CD14-positive monocyte (primary cell): ENCODE data around the gene MEX3C. TPM values are rescaled to one million over a fixed set of nuclear protein-coding genes. Genes with fewer than 3 reads are reported as not detected.

ENCODE experiments used
- DNase-seq, 3 donors: peaks; one replicate each; pipeline ENCODE4 v3.0.0-alpha.2; 2011 to 2022
- H2AFZ ChIP-seq: 2 replicates; pipeline ENCODE4 v1.6.0; 2012; ENCODE audit warnings: mild to moderate bottlenecking, low read depth, low read length, inconsistent platforms; ENCODE audit not compliant: insufficient read depth, poor library complexity, severe bottlenecking
- H3K27ac ChIP-seq, 2 donors: 1 replicate in 1 of 2; 2 replicates in 1 of 2; pipeline ENCODE4 v1.5.1; 2012 to 2013; ENCODE audit warnings: low read length in 2 of 2, control low read depth in 1 of 2, inconsistent platforms in 1 of 2, low read depth in 1 of 2, mild to moderate bottlenecking in 1 of 2
- H3K27me3 ChIP-seq, 2 donors: one replicate each; pipeline versions ENCODE4 v1.6.0 to v1.6.1; 2011 to 2013; ENCODE audit warnings: low read length in 2 of 2; ENCODE audit not compliant: control insufficient read depth in 2 of 2, insufficient read depth in 2 of 2
- H3K36me3 ChIP-seq, 2 donors: replicated peaks in 1 of 2; 1 replicate in 1 of 2; 2 replicates in 1 of 2; pipeline versions ENCODE4 v1.5.1 to v1.6.1; 2012 to 2013; ENCODE audit warnings: low read length in 2 of 2, control low read depth in 1 of 2, inconsistent platforms in 1 of 2, mild to moderate bottlenecking in 1 of 2; ENCODE audit not compliant: insufficient read depth in 2 of 2, control insufficient read depth in 1 of 2
- H3K4me1 ChIP-seq, 2 donors: 1 replicate in 1 of 2; 2 replicates in 1 of 2; pipeline versions ENCODE4 v1.5.1 to v1.6.1; 2012 to 2013; ENCODE audit warnings: low read length in 2 of 2, control low read depth in 1 of 2, inconsistent platforms in 1 of 2, mild to moderate bottlenecking in 1 of 2, moderate library complexity in 1 of 2; ENCODE audit not compliant: insufficient read depth in 2 of 2, control insufficient read depth in 1 of 2
- H3K4me2 ChIP-seq: replicated peaks from 2 replicates; pipeline ENCODE3; 2012; ENCODE audit warnings: low read length, moderate library complexity, mild to moderate bottlenecking; ENCODE audit not compliant: poor library complexity, severe bottlenecking; ENCODE audit errors: extremely low read depth
- H3K4me3 ChIP-seq, 3 experiments: fragments of 200-600 bp in 1 of 3; sonication (generic) in 1 of 3; replicated peaks in 1 of 3; 1 replicate in 2 of 3; 2 replicates in 1 of 3; pipeline ENCODE4 v1.5.1; 2011 to 2013; ENCODE audit warnings: low read length in 3 of 3, mild to moderate bottlenecking in 3 of 3, control low read depth in 2 of 3, low read depth in 2 of 3, inconsistent platforms in 1 of 3, moderate library complexity in 1 of 3
- H3K79me2 ChIP-seq: 2 replicates; pipeline ENCODE4 v1.6.0; 2012; ENCODE audit warnings: mild to moderate bottlenecking, control low read depth, inconsistent platforms, low read length, moderate library complexity; ENCODE audit not compliant: insufficient read depth
- H3K9ac ChIP-seq: 2 replicates; pipeline ENCODE4 v1.6.0; 2017; ENCODE audit warnings: low read length, mild to moderate bottlenecking; ENCODE audit not compliant: insufficient read depth, poor library complexity, severe bottlenecking
- H3K9me3 ChIP-seq, 2 donors: replicated peaks in 1 of 2; 1 replicate in 1 of 2; 2 replicates in 1 of 2; pipeline versions ENCODE4 v1.5.1 to v1.6.1; 2012 to 2013; ENCODE audit warnings: low read length in 2 of 2, control low read depth in 1 of 2; ENCODE audit not compliant: control insufficient read depth in 1 of 2, insufficient read depth in 1 of 2
- H4K20me1 ChIP-seq: 2 replicates; pipeline ENCODE4 v1.6.0; 2012; ENCODE audit warnings: mild to moderate bottlenecking, low read length, control low read depth, moderate library complexity; ENCODE audit not compliant: insufficient read depth
- H3K27ac Mint-ChIP-seq, 7 donors: one replicate each; pipeline ENCODE4 v1.8.0; 2020; ENCODE audit warnings: mild to moderate bottlenecking in 7 of 7, mixed read lengths in 7 of 7, moderate library complexity in 6 of 7, inconsistent platforms in 2 of 7
- H3K27me3 Mint-ChIP-seq, 3 donors: one replicate each; pipeline ENCODE4 v1.8.0; 2021 to 2022; ENCODE audit warnings: low read depth in 3 of 3, mild to moderate bottlenecking in 3 of 3, mixed read lengths in 3 of 3, moderate library complexity in 3 of 3, inconsistent platforms in 1 of 3
- H3K36me3 Mint-ChIP-seq, 2 donors: one replicate each; pipeline ENCODE4 v1.8.0; 2020; ENCODE audit warnings: mixed read lengths in 2 of 2, inconsistent platforms in 1 of 2, mild to moderate bottlenecking in 1 of 2
- H3K4me1 Mint-ChIP-seq: one replicate; pipeline ENCODE4 v1.8.0; 2020; ENCODE audit warnings: mild to moderate bottlenecking, mixed read lengths
- H3K4me3 Mint-ChIP-seq, 2 donors: one replicate each; pipeline ENCODE4 v1.8.0; 2020; ENCODE audit warnings: mild to moderate bottlenecking in 2 of 2, mixed read lengths in 2 of 2, moderate library complexity in 1 of 2
- H3K9me3 Mint-ChIP-seq, 7 donors: one replicate each; pipeline ENCODE4 v1.8.0; 2020 to 2022; ENCODE audit warnings: mixed read lengths in 7 of 7, mild to moderate bottlenecking in 6 of 7, moderate library complexity in 6 of 7, inconsistent platforms in 2 of 7
- WGBS: methylation state at CpG from one replicate; pipeline ENCODE4 v1.1.5; 2013; ENCODE audit warnings: missing lambda C conversion rate; ENCODE audit not compliant: insufficient coverage; 5-methylcytosine and 5-hydroxymethylcytosine counted together
- intact Hi-C, 2 donors: fragments of 100-400 bp; cut with micrococcal nuclease; formaldehyde crosslinking; loops; one replicate each; pipeline versions ENCODE4 v1.15.0 to v1.15.1; 2023
- polyA plus RNA-seq, 3 donors: library from polyadenylated mRNA; depleted of rRNA in 1 of 3; unstranded in 2 of 3; stranded (reverse) in 1 of 3; fragments of 300-500 nt in 2 of 3; fragments of >200 nt in 1 of 3; fragmentation: Illumina TruSeq in 2 of 3; gene quantifications; 1 replicate in 2 of 3; 2 replicates in 1 of 3; pipeline ENCODE4 v1.2.3, GENCODE V29; 2012 to 2021
- TF ChIP-seq, protein P1 (sequence below): fragments of 200-600 bp; IDR thresholded peaks from one replicate; pipeline ENCODE4 v1.8.0; 2022; ENCODE audit warnings: antibody characterized with exemption, mild to moderate bottlenecking

MEX3C gene
- polyA plus RNA-seq, 3 donors: 2.3 to 41.3 (median 5.2) TPM

- no peak overlapping the region for H3K4me3 ChIP-seq
- H3K9ac ChIP-seq: no peak overlapping the region
- H3K79me2 ChIP-seq: peaks cover 96% of the 10 kb centered on the region
- H3K36me3 ChIP-seq: no peaks in the 10 kb centered on the region
- no peak overlapping the region for H3K27ac Mint-ChIP-seq
- intact Hi-C loops: loop anchor here in 1 of 2 donors (10.0 kb wide), 1 partner anchor 227 kb away; the partner anchor contains the start of gene ELAC1
- peaks cover 16% of the 10 kb centered on the region in 2 donors for H3K4me1 ChIP-seq
- no peak overlapping the region for H3K4me3 Mint-ChIP-seq
- no peaks in the 10 kb centered on the region for H3K9me3 ChIP-seq
- WGBS: no CpG with 5 or more reads among the region's 2 CpGs
- H2AFZ ChIP-seq: no peak overlapping the region
- TF ChIP-seq, protein P1, sequence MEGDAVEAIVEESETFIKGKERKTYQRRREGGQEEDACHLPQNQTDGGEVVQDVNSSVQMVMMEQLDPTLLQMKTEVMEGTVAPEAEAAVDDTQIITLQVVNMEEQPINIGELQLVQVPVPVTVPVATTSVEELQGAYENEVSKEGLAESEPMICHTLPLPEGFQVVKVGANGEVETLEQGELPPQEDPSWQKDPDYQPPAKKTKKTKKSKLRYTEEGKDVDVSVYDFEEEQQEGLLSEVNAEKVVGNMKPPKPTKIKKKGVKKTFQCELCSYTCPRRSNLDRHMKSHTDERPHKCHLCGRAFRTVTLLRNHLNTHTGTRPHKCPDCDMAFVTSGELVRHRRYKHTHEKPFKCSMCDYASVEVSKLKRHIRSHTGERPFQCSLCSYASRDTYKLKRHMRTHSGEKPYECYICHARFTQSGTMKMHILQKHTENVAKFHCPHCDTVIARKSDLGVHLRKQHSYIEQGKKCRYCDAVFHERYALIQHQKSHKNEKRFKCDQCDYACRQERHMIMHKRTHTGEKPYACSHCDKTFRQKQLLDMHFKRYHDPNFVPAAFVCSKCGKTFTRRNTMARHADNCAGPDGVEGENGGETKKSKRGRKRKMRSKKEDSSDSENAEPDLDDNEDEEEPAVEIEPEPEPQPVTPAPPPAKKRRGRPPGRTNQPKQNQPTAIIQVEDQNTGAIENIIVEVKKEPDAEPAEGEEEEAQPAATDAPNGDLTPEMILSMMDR: no peak
- H3K9me3 Mint-ChIP-seq: no peaks in the 10 kb centered on the region
- no peak overlapping the region for H3K27ac ChIP-seq
- peaks cover 7 to 9% of the 10 kb centered on the region in 2 donors for H3K36me3 Mint-ChIP-seq
- H3K4me1 Mint-ChIP-seq: peaks cover 40% of the 10 kb centered on the region
- H3K4me2 ChIP-seq: no peak overlapping the region
- H3K27me3 Mint-ChIP-seq: no peaks in the 10 kb centered on the region
- no peak for DNase-seq
- H3K27me3 ChIP-seq: no peaks in the 10 kb centered on the region
- H4K20me1 ChIP-seq: peaks cover 48% of the 10 kb centered on the region
Measured at GRCh38 chr18:51192026-51192425, 5.5 kb downstream of the MEX3C start.

DNA sequence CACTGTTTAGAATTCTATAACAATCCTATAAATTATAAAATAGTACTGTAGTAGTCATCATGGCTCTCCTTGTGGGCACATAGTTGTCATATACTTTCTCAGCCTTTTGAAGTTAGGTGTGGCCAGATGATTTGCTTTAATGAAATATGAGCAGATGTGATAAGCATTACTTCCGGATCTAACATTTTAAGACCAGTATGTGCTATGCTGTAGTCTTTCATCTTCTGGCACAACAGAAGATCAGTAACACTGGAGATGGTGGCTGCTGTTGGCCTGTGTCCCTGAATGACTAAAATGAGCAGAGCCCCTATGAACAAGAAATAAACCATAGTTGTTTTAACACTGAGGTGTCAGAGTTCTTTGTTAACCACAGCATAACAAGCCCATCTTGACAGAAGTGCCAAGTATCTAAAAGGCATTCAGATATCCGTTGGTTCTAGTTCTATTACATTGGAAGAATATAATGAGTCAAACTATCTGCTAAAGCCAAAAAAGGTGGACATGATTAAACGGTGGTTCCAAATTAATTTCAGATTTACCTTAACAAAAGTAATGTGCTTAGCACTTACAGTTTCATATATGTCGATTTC lies 6.3 kb downstream of the MEX3C start:
- Mint-ChIP-seq H3K4me1 (peaks cover 45% of the 10 kb centered on the region), H3K36me3 (peaks cover 9 to 14% of the 10 kb centered on the region in 2 donors), H3K27me3 (no peaks in the 10 kb centered on the region), H3K27ac (no peak overlapping the region), H3K9me3 (no peaks in the 10 kb centered on the region), H3K4me3 (no peak overlapping the region)
- H3K9ac ChIP-seq: no peak overlapping the region
- peaks cover 16% of the 10 kb centered on the region in 2 donors for H3K4me1 ChIP-seq
- H3K4me3 ChIP-seq: no peak overlapping the region
- WGBS: 60% methylated on average over 1 of the region's 4 CpGs
- H3K9me3 ChIP-seq: no peaks in the 10 kb centered on the region
- H4K20me1 ChIP-seq: peaks cover 56% of the 10 kb centered on the region
- peaks cover 99% of the 10 kb centered on the region for H3K79me2 ChIP-seq
- no peak overlapping the region for H2AFZ ChIP-seq
- TF ChIP-seq, protein P1: no peak
- no peaks in the 10 kb centered on the region for H3K27me3 ChIP-seq
- DNase-seq: no peak
- intact Hi-C loops: loop anchor here in 1 of 2 donors (10.0 kb wide), 1 partner anchor 226 kb away; the partner anchor contains the start of gene ELAC1
- H3K27ac ChIP-seq: no peak overlapping the region
- no peak overlapping the region for H3K4me2 ChIP-seq
- peaks cover 0 to 3% of the 10 kb centered on the region in 2 donors for H3K36me3 ChIP-seq
